ENCODE measurements around the gene DESI1.

DNA sequence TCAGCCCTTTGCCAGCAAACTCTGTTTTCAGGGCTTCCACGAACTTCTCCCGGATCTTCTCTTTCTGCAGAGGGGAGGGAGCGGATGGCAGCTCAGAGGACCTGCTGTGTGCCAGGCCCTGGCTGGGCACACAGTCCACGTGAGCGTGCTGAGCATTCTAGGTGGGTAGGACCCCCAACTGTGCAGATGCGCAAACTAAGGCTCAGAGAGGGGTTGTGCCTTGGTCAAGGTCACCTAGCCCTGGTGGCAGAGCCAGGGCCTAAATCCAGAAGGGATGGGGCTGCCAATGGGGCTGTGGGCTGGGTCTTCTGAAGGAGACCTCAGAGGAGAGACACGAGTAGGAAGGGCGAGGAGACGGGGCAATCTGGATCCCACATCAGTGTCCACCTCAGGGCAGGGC is 42.0 kb downstream of the DESI1 start:
- TF ChIP-seq POLR2A (IDR thresholded peaks at IDR 0.05), result no peak
- TF ChIP-seq, protein P1, sequence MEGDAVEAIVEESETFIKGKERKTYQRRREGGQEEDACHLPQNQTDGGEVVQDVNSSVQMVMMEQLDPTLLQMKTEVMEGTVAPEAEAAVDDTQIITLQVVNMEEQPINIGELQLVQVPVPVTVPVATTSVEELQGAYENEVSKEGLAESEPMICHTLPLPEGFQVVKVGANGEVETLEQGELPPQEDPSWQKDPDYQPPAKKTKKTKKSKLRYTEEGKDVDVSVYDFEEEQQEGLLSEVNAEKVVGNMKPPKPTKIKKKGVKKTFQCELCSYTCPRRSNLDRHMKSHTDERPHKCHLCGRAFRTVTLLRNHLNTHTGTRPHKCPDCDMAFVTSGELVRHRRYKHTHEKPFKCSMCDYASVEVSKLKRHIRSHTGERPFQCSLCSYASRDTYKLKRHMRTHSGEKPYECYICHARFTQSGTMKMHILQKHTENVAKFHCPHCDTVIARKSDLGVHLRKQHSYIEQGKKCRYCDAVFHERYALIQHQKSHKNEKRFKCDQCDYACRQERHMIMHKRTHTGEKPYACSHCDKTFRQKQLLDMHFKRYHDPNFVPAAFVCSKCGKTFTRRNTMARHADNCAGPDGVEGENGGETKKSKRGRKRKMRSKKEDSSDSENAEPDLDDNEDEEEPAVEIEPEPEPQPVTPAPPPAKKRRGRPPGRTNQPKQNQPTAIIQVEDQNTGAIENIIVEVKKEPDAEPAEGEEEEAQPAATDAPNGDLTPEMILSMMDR (IDR thresholded peaks at IDR 0.05), result no peak
- no peak for TF ChIP-seq EP300 (IDR thresholded peaks at IDR 0.05)

Data from upper lobe of left lung (tissue), 4 donors.